GM12874 (cell line): Measurements from ENCODE around the gene CARS2.

Source experiments
- TF ChIP-seq, protein P1 (sequence below): IDR thresholded peaks from 2 replicates; pipeline ENCODE4 v1.5.1; 2011; ENCODE audit warnings: low read depth, mild to moderate bottlenecking, control low read depth, low read length, moderate library complexity; ENCODE audit not compliant: insufficient read depth

Gene CARS2

DNA sequence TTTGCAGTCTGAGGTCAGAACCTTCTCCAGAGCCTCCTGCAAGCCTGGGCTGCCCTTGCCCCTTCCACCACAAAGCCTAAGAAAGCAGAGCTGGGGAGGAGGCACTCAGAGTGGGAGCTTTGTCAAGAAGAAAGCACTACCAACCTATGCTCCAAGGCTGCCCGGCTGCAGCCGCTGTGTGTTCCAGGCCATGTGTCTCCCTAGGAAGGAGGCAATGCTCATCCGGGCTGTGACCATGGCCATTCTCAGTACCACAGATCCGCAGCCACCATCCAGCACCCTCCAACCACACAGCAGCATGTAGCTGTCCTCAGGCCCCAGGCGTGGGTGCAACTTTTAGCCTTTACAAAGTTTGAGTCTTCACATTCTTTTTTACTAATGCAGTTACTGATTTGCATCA is 22.0 kb downstream of the CARS2 start:
- TF ChIP-seq, protein P1, sequence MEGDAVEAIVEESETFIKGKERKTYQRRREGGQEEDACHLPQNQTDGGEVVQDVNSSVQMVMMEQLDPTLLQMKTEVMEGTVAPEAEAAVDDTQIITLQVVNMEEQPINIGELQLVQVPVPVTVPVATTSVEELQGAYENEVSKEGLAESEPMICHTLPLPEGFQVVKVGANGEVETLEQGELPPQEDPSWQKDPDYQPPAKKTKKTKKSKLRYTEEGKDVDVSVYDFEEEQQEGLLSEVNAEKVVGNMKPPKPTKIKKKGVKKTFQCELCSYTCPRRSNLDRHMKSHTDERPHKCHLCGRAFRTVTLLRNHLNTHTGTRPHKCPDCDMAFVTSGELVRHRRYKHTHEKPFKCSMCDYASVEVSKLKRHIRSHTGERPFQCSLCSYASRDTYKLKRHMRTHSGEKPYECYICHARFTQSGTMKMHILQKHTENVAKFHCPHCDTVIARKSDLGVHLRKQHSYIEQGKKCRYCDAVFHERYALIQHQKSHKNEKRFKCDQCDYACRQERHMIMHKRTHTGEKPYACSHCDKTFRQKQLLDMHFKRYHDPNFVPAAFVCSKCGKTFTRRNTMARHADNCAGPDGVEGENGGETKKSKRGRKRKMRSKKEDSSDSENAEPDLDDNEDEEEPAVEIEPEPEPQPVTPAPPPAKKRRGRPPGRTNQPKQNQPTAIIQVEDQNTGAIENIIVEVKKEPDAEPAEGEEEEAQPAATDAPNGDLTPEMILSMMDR, result no peak

DNA sequence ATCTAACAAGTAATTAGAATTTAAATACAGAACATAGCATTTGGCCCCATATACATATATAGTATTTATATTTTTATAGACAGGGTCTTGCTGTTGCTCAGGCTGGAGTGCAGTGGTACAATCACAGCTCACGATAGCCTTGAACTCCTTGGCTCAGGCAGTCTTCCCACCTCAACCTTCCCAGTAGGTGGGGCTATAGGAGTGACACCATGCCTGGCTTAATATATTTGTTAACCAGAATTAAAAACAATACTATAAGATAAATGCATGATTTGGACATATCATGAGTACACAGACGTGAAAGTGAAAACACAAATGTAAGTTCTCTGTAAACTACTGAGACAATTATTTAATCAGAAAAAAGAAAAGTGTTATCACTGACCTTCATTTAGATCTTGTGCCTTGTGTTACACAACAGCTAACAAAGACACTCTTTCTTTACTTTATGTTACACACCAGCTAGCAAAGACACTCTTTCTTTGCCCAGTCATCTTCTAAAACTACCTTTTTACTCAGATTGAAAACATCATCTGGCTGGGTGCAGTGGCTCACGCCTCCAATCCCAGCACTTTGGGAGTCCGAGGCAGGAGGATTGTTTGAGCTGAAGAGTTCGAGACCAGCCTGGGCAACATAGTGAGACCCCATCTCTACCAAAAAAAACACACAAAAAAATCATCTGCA is 22.6 kb downstream of the CARS2 start:
- TF ChIP-seq, protein P1, result no peak

DNA sequence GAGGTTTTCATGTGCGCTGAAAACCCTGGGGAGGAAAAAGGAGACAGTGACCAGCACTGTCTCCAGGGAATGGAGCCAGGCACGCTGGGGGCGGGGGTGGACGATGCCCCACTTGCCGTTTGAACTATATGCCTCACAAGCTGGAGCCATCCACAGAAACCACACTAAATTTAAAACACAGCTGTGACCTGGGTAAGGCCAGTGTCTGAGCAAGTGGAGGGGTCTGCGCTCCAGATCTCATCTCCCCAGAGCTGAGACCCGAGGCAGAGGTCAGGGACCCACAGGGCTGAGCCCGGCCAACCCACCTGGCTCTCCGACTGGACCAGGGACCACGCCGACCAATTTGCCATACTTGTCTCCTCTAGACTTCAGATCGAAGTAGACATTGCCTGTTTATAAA is 23.2 kb downstream of the CARS2 start:
- TF ChIP-seq, protein P1, result no peak

DNA sequence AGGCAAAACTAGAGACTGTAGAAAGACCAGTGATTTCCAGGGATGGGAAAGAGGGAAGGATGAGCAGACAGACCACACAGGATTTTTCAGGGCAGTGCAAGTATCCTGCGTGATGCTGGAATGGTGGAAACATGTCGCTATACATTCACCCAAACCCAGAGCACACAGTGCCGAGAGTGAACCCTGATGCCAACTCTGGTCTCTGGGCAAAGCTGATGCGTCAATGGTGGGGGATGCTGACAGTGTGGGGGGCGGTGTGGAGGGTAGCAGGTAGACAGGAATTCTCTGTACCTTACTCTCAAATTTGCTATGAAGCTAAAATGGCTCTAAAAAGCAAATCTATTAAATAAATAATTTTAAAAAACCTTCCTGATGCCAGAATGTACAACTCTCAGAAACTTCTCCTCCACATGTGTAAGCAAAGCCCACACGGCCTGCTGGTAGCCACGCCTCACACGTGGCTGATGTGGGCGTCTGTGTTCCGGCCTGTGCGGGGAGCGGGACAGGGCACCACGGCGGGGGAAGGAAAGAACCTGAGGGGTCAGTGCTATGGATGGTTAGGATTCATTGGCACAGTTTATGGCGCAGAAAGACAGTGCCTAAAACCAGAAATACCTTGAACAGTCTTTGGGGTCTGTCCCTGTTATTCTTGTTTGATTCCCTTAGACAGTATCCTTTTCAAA is 23.9 kb downstream of the CARS2 start:
- TF ChIP-seq, protein P1, result no peak

DNA sequence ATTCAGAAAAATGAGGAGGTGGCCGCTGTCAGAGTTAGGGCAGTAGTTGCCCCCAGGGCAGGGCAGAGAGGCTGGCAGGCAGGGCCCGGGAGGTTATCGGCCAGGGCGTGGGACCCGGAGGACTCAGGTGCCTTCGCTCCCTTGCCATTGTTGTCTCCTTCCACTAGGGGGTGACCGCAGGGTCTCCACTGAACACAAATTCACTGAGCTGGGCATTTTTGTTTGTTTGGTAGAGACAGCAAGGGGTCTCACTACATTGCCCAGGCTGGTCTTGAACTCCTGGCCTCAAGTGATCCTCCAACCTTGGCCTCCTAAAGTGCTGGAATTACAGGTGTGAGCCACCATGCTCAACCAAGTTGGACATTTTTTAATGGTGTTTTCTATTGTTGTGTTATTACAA is 25.1 kb downstream of the CARS2 start:
- TF ChIP-seq, protein P1, result peak; percentile 59

DNA sequence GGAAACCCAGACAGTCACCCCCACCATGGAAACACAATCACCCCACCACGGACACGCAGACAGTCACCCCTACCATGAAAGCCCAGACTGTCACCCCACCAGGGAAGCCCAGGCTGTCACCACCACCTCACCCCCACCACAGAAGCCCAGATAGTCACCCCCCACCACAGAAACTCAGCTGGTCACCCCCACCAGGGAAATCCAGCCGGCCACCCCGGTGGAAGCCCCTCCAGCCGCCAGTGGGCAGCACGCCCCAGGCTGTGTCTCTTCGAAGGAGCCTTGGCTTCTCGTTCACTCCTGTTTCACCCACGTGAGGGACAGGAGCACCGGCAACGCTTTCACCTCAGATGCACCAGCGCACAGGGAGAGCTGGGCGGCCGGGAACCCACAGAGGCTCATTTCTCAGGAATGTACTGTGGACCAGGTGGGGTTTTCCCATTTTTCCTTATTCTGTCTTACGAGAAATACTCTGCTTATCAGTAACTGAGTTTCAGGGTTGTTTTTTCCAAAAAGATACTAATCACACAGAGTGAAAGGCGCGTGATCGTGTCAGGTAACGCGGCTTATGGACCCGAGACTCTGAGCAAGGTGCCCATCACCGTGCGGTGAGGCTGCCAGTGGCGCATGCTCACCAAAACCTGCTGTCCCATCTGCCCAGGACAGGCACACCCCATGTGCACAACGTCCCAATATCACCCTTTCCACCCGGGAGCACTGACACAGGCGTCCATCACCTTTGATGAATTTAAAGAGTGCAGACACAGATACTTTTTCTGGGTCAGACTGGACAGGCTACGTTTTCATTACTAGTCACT is 28.0 kb downstream of the CARS2 start:
- TF ChIP-seq, protein P1, result no peak
